Suppressor macrophage (primary cell): ENCODE data around the gene RAD54L.
"Not testable (repeated sequence)": the region's sequence is repeated elsewhere in the genome, so short reads cannot be mapped to it uniquely, and the experiment has no call there.

Experiments
- DNase-seq, 4 experiments: peaks; one replicate each; pipeline ENCODE4 v3.0.0-alpha.2; 2020 to 2022

RAD54L gene

GRCh38 chr1:46325285-46326076 is 77.9 kb downstream of the RAD54L start:
- not testable (repeated sequence) for DNase-seq
